ENCODE results near the gene DEPP1.
"Not testable (repeated sequence)": the region's sequence is repeated elsewhere in the genome, so short reads cannot be mapped to it uniquely, and the experiment has no call there.

DEPP1 gene

GRCh38 chr10:44978570-44979280 is at the start of gene DEPP1:
Gene DEPP1, minus strand, starts transcription at chr10:44978809. Its CDS starts 779 bp downstream, at chr10:44978030.
- peak; percentile 69 for DNase-seq

GRCh38 chr10:45023426-45023825 is 44.8 kb upstream of the DEPP1 start:
- no peak for DNase-seq

GRCh38 chr10:45015590-45015989 is 37.0 kb upstream of the DEPP1 start:
- DNase-seq = no peak

GRCh38 chr10:45014557-45014956 is 35.9 kb upstream of the DEPP1 start:
- DNase-seq = not testable (repeated sequence)

- peak; percentile 55 for DNase-seq
Measured at GRCh38 chr10:45008524-45009161, 30.0 kb upstream of the DEPP1 start.

GRCh38 chr10:45006276-45007030 is 27.8 kb upstream of the DEPP1 start:
- DNase-seq = no peak

GRCh38 chr10:45005284-45005683 is 26.7 kb upstream of the DEPP1 start:
- DNase-seq = no peak

- no peak for DNase-seq
Measured at GRCh38 chr10:45004661-45005060, 26.1 kb upstream of the DEPP1 start.

- no peak for DNase-seq
Measured at GRCh38 chr10:45003432-45004000, 24.9 kb upstream of the DEPP1 start.

- peak; percentile 10 for DNase-seq
Measured at GRCh38 chr10:45001381-45002148, 23.0 kb upstream of the DEPP1 start.

GRCh38 chr10:45000752-45001380 is 22.3 kb upstream of the DEPP1 start, which contains the start of gene ZNF22:
Gene ZNF22, plus strand, starts transcription at chr10:45000923. Its CDS starts 2,446 bp downstream, at chr10:45003369.
- DNase-seq = peak; percentile 27

GRCh38 chr10:45000138-45000751 is 21.6 kb upstream of the DEPP1 start:
- no peak for DNase-seq

GRCh38 chr10:44998146-44998631 is 19.6 kb upstream of the DEPP1 start:
- no peak for DNase-seq

- DNase-seq = no peak
Measured at GRCh38 chr10:44997105-44997748, 18.6 kb upstream of the DEPP1 start.

- DNase-seq = no peak
Measured at GRCh38 chr10:44995914-44996669, 17.5 kb upstream of the DEPP1 start.

GRCh38 chr10:44995581-44995913 is 16.9 kb upstream of the DEPP1 start:
- no peak for DNase-seq

- DNase-seq = no peak
Measured at GRCh38 chr10:44994752-44995530, 16.3 kb upstream of the DEPP1 start.

GRCh38 chr10:44993922-44994751 is 15.5 kb upstream of the DEPP1 start:
- DNase-seq = no peak

Measured in NCI-H1105 (cell line).